ENCODE data around the gene CWH43.
"Not testable (repeated sequence)": the region's sequence is repeated elsewhere in the genome, so short reads cannot be mapped to it uniquely, and the experiment has no call there.

CWH43 gene

DNA sequence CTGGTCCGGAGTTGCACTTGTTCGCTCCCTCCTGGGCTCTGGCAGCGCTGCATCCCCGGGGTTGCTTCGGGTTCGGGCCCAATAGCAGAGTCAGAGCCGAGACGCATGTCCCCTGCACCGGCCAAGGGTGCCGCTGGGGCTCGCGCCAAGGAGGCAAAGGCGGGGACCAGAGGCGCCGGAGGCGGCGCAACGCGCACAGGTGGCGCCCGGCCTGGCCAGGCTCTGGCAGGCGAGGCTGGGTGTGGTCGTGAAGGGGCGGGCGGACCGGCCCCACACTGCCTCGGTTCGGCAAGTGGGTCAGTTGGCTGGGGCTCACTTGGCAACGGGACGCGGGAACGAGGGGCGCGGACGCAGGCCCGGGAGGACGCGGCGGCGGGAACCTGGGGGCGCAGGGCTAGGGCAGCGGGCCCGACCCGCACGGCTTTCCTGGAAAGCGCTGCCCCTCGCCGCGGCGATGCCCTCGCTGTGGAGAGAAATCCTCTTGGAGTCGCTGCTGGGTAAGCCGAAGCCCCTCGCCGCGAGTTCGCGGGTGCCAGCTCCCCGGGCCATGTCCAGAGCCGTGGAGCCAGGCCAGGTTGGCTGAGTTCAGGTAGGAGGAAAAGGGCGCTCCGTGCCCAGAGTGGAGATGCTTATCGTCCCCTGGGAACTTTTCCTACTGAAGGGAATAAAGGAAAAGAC, at the start of gene CWH43:
Gene CWH43, plus strand, starts transcription at position 300 of the 678 bp plus-strand sequence. Its CDS starts 155 bp downstream, at position 455.
- no peak for DNase-seq

DNA sequence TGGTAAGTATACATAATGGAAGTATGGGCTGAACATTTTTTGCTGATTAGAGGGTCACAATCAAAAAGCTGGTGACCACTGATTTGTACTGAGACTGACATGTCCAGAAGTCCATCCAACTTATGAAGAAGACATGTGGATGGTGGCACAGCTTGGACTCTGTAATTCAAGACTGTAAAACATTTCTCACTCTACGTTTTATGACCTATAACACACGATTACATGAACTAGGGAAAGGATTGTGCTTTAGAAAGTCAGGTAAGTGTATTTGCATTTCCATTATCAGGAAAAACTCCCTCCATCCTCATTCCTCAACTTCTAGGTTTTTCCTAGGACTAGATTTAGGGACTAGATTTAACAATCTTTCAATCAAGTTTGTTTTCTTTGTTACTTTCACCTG, 49.0 kb upstream of the CWH43 start:
- no peak for DNase-seq

DNA sequence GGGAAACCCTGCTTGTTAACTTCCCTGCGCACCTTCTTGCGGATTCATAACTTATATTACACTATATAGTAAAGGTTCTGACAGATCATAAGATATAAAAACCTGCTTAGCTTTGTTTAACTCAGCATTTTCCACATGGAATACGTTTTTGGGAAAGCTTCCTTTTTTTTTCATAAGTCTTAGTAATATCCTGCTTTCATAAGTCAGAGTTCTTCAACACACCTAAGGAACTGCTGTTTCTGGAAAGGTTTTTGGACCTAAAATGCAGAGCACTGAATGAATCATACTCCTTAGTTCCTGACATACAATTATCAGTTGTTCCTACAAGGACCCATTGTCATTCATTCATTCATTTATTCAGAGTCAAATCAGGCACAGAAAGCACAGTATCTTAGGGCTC, 47.2 kb upstream of the CWH43 start:
- no peak for DNase-seq

DNA sequence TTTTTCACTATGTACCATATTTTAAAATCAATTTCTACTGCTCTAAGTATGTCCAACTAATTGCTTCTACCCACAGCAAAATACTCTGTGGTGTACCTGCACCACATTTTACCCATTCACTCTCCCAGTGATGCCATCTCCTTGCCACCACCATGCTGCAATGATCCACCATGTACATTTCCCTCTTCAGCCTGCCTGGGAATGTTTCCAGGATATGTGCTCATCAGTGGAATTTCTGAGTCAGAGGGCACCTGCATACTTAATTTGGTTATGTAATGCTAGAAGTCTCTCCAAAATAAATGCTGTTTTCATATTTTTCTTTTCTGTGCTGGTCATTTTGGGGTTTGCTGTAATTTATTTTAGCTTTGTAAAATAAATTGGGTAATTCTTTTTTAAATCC, 46.3 kb upstream of the CWH43 start:
- no peak for DNase-seq

DNA sequence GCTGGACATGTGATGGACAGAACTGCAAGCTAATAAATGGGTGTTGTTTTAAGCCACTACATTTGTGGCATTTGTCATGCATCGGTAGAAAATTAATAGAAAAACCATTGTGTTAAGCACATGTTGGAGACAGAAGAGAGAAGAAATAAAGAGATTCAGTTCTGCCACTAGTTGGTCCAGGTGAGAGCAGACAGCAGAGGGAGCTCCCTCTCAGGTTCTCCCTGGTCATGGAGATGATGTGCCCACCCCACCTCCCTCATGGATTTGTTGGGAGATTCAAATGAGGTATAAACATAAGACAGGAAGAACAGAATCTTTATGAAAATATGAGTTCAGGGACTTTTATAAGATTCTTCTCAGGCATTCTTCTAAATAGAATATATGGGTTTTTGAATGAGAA, 42.7 kb upstream of the CWH43 start:
- DNase-seq, result no peak

DNA sequence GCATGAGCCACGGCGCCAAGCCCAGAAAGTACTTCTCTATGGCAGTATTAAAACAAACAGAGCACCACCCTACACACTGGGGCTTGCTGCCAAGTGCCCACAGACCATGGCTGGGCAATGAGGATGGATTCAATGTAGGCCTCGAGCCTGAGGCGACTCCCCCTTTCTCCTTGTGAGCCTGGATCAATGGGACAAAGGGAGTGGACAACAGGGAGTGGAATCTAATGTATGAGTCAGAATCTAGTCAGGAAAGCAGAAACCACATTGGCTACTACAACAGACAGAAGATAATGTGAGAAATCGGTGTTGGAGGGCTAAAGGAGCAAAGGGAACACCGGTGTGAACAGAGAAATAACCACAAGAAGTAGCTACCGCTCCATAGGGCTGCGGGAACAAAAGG, 41.8 kb upstream of the CWH43 start:
- no peak for DNase-seq

DNA sequence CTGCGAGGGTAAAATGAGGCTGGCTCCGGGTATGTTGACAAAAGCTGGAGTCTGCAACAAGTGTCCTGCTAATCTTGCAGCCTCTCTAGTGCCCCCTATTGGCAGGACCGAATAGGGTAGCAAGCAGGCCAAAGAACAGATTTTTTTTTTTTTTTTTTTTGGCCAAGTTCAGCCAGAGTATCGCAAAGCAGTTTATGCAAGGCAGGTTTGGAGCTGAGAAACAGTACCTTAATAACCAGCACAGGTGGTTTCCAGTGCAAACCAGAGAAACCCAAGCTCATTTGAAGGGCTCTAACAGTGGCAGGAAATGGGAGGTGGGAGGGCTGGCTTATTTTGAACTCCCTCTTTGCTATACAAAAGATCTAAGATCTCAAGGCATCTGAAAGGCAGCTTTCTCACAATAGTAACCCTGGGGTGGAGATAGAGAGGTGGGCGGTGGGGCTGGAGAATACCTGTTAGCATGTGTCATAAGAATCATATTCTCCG, 41.3 kb upstream of the CWH43 start:
- peak; percentile 12 for DNase-seq

DNA sequence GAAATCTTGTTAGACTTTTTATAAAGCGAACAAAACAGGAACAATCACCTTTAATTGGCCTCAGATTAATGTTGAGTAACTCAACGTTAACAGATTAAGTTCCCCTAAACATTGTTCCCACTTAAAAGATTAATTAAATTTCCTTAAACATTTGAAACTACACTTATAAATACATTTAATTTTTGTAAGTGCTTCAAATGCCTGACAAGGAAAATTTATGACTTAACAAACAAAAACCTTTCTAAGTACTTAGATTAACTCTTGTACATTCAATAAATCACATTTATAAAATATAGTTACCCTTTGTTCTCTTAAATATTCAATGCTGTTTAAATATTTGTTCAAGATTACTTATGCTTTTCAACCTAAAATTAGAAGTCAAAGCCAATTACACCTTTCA, 40.1 kb upstream of the CWH43 start:
- DNase-seq, result no peak

DNA sequence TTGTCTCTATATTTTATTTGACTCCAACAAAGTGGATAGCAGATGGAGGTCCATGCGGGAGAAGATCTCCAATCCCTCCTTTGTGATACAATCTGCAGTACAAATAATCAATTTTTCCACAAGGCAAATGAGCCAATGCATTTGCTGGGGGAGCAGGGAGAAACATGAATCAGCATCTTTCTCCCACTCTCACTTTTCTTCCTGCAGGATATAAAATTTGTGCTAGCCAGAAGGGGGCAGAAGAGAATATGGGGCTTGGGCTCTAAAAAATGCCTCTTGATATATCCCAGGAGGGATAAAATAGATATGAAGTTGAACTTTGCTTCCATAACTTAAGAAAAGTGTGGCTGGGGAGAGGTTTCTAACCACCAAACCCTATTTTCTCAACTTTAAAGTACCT, 38.3 kb upstream of the CWH43 start:
- DNase-seq, result no peak

DNA sequence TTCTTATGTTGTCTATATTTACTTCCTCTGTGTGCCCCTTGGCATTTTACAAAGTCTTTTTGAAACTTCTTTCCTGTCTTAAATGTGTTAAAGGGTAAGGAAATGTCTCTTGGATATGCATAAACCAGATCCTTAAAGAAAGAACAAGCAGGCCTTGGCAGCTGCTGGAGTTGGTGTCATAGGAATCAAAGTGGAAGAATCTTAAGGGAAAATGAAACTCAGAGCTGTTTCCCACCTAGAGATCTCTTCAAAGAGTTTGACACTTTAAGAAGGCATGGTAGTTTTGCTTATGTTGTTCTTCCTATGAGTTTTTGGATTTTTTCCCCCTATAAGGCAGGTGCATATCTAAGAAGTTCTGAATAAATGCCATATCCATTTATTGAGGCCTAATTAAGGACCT, 37.0 kb upstream of the CWH43 start:
- no peak for DNase-seq

DNA sequence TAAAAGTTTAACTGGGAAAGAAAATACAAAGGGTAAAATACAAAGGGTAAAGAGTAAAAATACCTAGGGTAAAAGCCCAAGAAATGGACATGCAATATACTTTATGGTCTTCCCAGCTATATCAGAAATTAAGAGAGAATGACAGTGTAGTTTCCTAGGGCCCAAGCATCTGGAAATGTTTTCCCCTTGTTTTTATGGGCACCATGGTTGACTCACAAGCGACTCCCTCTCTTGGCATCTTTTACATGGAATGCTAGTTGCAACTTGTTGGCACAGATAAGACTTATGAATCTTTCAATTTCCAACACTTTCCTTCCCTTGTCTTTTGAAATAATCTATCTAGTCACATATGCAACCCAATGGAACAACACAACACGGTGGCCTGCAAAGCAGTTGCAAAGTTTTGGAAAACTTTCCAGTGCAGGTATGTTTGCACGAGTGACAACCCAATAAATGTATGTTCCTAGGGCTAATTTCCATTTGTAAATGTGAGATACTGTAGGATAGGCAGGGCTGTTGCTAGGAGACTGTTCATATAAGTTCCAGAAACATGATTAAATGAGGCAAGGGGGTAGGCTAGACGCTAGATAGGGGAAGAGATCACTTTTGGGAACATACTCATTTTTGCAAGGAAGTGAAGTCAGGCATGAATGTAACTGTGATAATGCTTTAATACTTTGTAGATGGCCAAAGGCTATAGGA, 36.4 kb upstream of the CWH43 start:
- DNase-seq, result no peak

DNA sequence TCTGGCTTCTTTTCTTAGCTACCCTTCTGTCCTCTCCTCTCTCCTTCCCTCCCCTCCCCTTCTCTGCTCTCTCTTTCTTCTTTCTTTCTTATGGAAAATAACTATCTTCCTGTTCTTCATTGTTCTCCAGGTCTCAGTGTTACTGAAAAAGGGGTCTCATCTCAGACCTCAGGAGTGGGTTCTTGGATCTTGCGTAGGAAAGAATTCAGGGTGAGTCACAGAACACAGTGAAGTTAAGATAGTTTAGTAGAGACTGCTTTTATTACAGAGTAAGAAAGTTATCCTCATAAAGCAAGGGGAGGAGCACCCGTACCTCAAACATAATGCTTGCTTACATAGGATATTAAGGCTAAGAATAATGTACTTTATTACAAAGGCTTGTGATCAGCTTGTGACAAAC, 31.8 kb upstream of the CWH43 start:
- no peak for DNase-seq

DNA sequence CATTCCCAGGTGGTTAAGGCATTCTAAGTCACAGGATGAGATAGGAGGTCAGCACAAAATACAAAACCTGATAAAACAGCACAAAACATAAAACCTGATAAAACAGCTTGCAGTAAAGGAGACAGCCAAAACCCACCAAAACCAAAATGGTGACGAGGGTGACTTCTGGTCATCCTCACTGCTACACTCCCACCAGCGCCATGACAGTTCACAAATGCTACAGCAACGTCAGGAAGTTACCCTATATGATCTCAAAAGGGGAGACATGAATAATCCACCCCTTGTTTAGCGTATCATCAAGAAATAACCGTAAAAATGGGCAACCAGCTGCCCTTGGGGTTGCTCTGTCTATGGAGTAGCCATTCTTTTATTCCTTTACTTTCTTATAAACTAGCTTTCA, 28.7 kb upstream of the CWH43 start:
- DNase-seq, result not testable (repeated sequence)

DNA sequence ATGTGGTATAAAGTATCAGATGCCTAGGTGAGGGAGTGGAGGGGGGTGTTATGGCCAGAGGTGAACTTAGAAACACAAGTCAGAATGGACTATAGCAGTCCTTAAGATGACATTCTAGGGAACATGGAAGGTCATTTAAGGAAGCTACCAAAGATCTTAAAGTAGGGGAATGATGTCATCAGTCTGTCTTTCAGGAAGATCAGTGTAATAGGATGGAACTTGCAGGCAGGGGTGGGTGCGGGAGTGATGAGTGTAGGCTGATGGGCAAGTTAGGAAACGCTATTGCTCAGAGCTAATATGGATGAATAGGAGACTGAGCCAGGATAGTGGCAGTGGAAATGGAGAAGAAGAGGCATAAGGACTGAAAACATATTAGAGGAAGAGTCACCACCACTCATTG, 27.5 kb upstream of the CWH43 start:
- DNase-seq, result no peak

DNA sequence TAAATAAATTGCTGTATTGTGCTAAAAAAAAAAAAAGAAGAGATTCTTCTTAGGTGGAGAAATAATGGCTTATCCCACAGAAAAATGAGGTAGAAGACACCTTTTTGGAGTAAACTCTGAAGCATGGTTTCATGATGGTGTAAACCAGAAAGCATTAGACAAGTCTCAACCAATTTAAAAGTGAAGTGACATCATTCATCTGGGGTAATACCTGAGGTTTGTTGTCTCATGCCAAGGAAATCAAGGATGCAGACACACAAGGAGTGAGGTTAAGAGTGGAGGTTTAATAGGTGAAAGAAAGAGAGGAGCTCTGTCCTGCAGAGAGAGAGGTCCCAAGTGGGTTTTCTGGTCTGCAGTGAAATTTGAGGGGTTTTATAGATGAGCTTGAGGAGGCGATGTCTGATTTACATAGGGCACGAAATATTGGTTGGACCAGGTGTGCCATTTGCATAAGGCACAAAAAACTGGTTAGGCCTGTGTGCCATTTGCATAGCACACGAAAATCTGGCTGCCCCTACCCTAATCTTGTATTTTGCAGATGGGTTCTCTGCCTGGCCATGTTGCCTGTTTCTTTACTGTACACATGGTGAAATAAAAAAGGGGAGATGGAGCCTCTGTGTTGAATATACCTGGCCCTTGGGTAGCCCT, 25.0 kb upstream of the CWH43 start:
- no peak for DNase-seq

DNA sequence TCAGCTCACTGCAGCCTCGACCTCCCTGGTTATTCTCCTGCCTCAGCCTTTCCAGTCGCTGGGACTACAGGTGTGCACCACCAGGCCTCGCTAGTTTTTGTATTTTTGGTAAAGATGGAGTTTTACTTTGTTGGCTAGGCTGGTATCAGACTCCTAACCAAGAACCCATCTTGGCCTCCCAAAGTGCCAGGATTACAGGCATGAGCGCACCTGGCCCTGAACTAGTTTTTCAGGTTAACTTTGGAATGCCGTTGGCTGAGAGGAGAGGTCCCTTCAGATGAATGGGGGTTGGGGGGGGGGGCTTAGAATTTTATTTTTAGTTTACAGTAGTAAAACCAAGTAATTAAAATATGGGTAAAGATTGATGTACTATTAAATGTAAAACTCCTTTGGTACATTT, 23.4 kb upstream of the CWH43 start:
- DNase-seq, result no peak

DNA sequence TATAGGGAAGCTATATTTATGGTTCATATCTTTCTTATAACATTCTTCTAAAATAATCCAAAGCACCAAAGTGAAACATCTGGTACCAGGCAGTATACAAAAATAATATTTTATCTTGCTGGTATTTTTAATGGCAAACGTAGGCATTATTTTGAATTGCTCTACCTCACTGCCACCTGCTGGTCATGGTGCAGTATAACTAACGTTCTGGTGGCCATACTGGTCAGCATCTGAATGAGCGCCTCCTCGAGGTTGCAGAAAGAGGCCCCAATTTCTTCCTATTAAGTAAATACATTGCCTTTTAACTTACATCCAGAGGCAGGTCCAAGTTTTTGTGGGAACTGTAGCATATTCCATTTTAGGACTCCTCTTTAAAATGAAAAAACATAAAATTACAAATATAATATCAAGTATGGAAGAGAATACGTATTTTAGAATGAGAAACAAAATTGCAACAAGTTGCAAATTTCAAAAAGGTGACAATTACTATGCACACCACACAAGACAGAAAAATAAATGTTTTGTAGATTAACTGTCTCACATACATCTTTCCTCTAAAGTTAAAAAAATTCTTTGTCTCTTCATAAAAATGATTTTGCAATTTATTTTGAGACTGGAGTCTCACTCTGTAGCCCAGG, 22.9 kb upstream of the CWH43 start:
- peak; percentile 73 for DNase-seq

DNA sequence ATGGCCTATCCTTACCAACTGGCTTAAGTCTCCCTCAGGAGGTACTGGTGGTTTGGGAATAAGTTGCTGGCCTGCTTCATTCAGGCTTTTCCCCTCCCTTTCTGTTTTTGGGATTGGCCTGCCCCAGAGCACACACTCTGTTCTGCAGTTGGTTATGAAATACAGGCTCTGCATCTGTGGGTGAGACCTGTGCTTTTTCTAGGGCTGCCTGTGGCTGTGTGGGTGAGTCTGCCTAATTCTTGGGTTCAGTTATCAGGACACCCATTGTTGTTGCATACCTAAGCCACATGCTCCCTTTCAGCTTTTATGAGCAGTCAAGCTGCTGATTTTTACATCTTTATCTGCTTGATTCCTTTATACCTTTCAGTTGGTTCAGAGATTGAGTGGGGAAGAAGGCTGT, 19.0 kb upstream of the CWH43 start:
- no peak for DNase-seq

DNA sequence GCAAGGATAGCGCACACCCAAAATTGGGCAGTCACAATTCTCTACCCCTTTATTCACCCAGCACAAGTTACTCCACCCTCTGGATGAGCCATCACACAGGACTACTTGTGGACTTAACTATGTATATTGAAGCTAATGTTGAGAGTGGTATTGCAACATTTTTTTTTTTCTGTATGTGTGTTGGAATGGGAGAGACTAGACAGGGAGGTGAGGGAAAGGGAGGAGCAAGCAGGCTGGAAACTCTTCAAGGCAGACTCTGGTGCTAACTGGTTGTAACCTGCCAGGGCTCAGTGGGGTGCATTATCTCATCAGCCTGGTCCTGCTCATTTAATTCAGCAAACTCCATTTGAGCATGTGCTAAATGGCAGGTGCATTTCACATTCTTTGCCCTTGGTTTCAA, 18.4 kb upstream of the CWH43 start:
- DNase-seq, result no peak

DNA sequence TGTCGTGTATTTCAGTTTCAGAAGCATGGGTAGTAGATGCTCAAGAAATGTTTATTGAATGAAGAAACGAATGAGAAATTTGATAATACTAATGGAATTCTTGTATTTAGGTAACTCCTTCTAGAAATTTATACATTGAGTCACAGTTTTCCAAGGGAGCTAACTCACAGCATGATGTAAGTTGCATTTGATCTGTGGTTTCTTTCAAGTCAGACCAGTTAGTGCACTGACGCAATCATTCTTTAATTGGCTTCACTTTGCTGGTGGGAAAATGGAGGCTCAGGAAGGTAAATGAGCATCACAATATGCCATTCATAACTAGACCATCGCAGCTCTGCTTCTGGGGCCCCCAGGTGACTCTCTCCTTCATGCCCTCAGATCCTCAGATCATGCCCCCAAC, 17.3 kb upstream of the CWH43 start:
- DNase-seq, result no peak

DNA sequence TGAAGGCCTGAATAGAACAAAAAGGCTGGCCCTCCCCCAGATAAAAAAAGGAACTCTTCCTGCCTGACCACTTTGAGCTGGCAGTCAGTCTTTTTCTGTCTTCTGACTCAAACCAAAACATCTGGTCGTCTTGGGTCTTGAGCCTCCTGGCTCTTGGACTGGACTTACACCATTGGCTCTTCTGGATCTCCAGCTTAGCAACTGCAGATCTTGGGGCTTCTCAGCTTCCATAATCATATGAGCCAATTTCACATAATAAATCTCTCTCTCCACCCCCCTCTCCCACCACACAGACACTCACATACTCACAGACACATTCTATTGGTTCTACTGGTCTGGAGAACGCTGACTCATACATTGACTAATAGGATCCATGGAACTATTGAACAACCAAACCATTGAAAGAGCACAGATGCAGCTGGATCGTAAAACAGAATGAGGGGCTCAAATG, 15.6 kb upstream of the CWH43 start:
- DNase-seq, result no peak

DNA sequence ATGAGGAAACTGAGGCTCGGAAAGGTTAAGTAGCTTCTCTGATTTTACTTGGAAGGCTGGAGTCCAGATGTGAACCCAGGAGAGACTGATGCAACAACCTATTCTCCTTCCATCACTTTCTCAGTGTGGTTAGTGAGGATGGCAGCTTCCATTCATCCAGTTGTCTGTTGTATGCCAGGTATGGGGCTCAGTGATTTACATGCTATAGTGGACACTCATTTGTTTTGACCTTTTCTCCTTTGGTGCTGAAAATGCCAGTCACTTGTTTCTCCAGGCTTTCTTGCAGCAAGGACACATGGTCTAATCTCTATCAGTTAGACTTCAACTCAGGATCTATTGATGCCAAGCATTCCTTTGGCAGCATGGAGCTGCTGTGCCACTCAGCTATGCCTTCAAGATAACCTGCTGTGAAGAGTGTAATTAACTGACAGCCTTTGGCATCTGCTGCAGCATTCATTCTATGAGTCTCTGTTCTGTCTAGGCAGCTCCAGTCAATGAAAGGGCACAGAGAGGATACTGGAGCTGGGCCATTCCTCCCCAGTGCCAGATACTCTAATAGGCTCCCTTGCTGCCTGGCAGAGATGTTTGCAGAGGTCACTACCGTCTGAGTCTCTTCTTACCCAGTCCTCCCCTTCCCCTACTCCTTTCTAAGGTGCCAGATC, 11.0 kb upstream of the CWH43 start:
- DNase-seq, result no peak

DNA sequence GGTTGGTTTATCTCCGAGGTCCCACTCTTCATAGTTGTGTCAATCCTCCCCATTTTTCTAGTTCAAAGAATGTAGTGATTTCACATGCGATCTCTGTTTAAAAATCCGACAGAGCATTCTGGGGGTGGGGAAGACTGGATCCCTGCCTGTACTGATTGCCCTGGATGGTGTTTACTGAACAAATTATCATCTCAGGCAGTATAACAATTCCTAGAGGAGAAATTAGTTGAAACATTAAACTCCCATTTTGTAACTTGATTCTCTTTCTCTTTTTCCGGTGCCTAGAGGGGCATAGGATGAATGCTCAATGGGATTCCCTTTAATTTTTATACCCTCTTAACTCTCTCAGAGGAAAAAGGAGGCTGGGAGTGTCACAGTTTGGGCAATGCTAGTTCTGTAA, 10.0 kb upstream of the CWH43 start:
- DNase-seq, result no peak
